ENCODE results near the gene ATXN3L.

The ATXN3L gene

DNA sequence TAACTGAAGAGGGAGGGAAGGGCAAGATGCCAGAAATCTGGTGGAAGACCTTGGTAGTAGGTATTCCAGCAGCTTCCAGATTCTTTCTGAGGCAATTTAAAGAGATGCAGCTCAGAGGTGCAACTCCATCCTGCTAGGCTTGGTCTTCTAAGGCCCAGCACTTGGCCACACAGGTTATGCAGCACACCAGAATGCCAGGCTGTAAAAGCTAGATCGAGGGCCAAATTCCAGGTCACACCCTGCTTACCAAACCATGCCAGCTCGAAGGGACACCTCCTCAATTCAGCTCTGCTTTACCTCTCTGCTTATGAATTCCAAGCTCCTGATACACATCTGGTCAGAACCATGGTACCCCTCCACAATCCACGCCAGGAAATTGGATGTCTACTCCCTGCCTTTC, 19.8 kb upstream of the ATXN3L start:
- no peak for DNase-seq (ENCODE audit: low read depth)
- H3K4me3 ChIP-seq (ENCODE audit: low read depth, low read length), result no peak overlapping the region
- TF ChIP-seq, protein P1, sequence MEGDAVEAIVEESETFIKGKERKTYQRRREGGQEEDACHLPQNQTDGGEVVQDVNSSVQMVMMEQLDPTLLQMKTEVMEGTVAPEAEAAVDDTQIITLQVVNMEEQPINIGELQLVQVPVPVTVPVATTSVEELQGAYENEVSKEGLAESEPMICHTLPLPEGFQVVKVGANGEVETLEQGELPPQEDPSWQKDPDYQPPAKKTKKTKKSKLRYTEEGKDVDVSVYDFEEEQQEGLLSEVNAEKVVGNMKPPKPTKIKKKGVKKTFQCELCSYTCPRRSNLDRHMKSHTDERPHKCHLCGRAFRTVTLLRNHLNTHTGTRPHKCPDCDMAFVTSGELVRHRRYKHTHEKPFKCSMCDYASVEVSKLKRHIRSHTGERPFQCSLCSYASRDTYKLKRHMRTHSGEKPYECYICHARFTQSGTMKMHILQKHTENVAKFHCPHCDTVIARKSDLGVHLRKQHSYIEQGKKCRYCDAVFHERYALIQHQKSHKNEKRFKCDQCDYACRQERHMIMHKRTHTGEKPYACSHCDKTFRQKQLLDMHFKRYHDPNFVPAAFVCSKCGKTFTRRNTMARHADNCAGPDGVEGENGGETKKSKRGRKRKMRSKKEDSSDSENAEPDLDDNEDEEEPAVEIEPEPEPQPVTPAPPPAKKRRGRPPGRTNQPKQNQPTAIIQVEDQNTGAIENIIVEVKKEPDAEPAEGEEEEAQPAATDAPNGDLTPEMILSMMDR (IDR thresholded peaks at IDR 0.05; ENCODE audit: control insufficient read depth, extremely low read depth, insufficient read depth), result no peak

DNA sequence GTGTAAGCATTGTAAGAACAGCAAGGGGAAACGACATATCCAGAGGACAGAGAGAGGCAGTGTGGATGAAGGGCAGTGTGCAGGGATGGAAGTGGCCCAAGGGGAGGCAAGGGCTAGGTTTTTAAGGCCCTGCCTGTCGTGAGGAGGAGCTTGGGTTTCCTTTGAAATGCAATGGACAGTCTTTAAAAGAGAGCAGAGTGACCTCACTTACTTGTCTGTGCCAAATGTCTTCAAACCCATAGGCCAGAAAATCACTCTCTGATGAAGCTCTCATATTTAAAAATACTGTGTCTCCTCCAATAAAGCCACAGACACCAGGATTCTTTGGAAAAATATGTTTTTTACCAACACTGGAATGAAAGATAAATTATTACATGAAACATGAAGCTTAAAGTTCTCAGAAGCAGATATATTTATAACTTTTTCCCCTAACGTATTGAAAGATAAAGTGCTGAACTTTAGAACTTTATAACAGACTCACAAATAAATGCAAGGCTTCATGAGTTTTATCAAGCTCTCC, 19.2 kb upstream of the ATXN3L start:
- TF ChIP-seq, protein P1 (IDR thresholded peaks at IDR 0.05; ENCODE audit: control insufficient read depth, extremely low read depth, insufficient read depth), result no peak
- no peak for DNase-seq (ENCODE audit: low read depth)
- H3K4me3 ChIP-seq (ENCODE audit: low read depth, low read length), result no peak overlapping the region

DNA sequence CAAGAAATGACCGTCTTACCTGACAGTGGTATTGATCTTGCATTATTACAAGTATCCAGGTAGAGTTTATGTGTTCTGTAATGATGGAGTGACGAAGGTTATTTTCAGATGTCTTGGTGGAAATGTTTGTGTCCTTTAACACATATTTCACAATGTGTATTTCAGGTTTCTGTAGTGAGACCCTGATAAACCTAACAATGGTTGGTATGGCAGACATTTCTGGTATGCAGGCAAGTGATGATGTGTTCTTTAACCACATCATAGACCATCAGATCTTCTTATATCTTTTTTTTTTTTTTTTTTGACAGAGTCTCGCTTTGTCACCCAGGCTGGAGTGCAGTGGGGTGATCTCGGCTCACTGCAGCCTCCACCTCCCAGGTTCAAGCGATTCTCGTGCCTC, 14.6 kb upstream of the ATXN3L start:
- DNase-seq (ENCODE audit: low read depth), result no peak
- TF ChIP-seq, protein P1 (IDR thresholded peaks at IDR 0.05; ENCODE audit: control insufficient read depth, extremely low read depth, insufficient read depth), result no peak

DNA sequence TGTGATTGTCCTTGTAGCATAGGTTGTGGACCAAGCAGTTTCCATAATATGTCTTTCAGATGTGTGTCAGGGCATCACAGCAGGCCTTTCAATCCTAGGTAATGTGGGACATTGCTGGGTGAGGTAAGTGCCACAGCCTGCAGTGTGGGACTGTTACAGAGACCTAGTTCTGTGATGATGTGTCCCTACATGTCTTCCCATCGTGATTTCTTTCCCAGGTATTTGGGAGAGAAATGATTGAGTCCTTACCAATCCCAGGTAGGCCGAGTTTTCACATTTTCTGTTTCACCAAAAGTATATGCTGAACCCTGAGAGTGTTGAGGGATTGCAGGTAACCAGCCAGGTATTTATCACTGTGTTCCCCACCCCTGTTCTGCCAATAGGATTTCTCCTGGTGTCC, 10.6 kb upstream of the ATXN3L start:
- no peak overlapping the region for H3K4me3 ChIP-seq (ENCODE audit: low read depth, low read length)
- no peak for DNase-seq (ENCODE audit: low read depth)
- TF ChIP-seq, protein P1 (IDR thresholded peaks at IDR 0.05; ENCODE audit: control insufficient read depth, extremely low read depth, insufficient read depth), result no peak

More for the DNA sequence above, 14.6 kb upstream of the ATXN3L start:
- no peak overlapping the region for H3K4me3 ChIP-seq (ENCODE audit: low read depth, low read length)

DNA sequence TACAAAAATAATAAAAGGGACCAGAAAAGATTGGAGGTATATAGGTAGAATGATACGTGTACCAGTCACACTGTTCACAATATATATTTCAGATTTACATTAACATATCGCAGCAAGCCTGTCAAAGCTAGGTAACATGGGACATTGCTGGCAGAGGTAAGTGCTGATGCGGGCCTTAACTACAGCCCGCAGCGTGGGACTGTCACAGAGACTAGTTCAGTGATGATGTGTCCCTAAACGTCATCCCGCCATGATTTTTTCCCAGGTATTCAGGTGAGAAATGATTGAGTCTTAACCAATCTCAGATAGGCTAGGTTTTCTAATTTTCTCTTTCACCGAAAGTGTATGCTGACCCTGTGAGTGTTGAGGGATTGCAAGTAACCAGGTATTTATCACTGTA, 7.8 kb upstream of the ATXN3L start:
- no peak overlapping the region for H3K4me3 ChIP-seq (ENCODE audit: low read depth, low read length)
- no peak for DNase-seq (ENCODE audit: low read depth)
- TF ChIP-seq, protein P1 (IDR thresholded peaks at IDR 0.05; ENCODE audit: control insufficient read depth, extremely low read depth, insufficient read depth), result no peak

DNA sequence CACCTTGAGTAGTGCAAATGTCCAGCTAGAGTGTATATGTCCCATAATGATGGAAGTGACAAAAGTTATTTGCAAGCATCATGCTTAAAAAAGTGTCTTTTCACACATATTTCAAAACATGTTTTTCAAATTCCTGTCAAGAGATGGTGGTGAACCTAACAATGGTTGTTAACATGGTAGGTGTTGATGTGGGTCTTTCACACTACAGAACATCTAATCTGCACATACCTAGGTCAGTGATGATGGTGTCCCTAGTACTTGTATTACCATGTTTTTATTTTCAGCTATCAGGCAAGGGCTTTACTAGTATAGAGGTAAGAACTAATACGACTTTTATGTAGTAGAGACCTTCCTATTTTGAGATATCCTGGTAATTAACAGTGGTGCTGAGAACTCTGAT, 3.4 kb upstream of the ATXN3L start:
- no peak for DNase-seq (ENCODE audit: low read depth)
- TF ChIP-seq, protein P1 (IDR thresholded peaks at IDR 0.05; ENCODE audit: control insufficient read depth, extremely low read depth, insufficient read depth), result no peak

DNA sequence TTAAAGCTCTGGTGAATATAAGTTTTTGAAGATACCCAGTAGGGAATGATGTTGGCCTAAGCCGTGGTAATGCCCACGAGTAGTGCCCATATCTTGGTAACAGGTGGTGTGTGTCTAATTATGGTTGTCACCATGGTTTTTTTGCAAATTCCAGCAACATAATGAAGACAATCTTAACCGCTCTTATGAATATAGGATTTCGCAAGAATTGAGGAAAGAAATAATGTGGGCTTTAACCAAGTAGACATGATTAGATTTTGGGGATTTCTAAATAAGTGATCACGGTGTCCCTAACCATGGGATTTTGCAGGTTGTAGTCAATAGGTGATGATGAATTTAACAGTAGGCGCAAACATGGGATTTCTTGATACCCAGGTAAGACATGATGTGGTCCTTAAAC, 2.5 kb downstream of the ATXN3L start:
- TF ChIP-seq, protein P1 (IDR thresholded peaks at IDR 0.05; ENCODE audit: control insufficient read depth, extremely low read depth, insufficient read depth), result no peak
- H3K4me3 ChIP-seq (ENCODE audit: low read depth, low read length), result no peak overlapping the region

More for the DNA sequence above, 3.4 kb upstream of the ATXN3L start:
- no peak overlapping the region for H3K4me3 ChIP-seq (ENCODE audit: low read depth, low read length)

More for the DNA sequence above, 2.5 kb downstream of the ATXN3L start:
- no peak for DNase-seq (ENCODE audit: low read depth)
